ENCODE data around the gene SLC4A5. TPM values are rescaled to one million over a fixed set of nuclear protein-coding genes. Genes with fewer than 3 reads are reported as not detected.

SLC4A5 gene
- total RNA-seq, 2 experiments from 2014 or later = 1.8 to 2.0 TPM

- H3K27ac Mint-ChIP-seq = no peak overlapping the region
- H3K9me3 Mint-ChIP-seq = no peaks in the 10 kb centered on the region
- CTCF ChIA-PET = interaction anchor here (0.7 to 7.3 kb wide), 67 partner anchors 9 to 513 kb away, joined by 3 to 190 read pairs (median 4); partner anchors contain the start of genes INO80B, STAMBP, TPRKB and WBP1
- intact Hi-C loops (cut with micrococcal nuclease) = loop anchor here (1.0 to 10.0 kb wide), 2 partner anchors 85 to 145 kb away; no protein-coding TSS in a partner anchor
- H3K27me3 Mint-ChIP-seq = no peaks in the 10 kb centered on the region
- POLR2A ChIA-PET = interaction anchor here (1.1 to 1.8 kb wide), 3 partner anchors 47 to 85 kb away, joined by 3 to 6 read pairs (median 3); partner anchors contain the start of gene MOB1A
- no peaks in the 10 kb centered on the region for H3K4me1 Mint-ChIP-seq (ENCODE audit: low read depth)
- no peak overlapping the region for H3K4me3 Mint-ChIP-seq
- TF ChIP-seq CTCF (IDR thresholded peaks at IDR 0.05) = peak; percentile 89
- DNase-seq = peak; percentile 65
- peak; percentile 78 for ATAC-seq
- no peaks in the 10 kb centered on the region for H3K36me3 Mint-ChIP-seq (ENCODE audit: low read depth)
These were observed 93.0 kb downstream of the SLC4A5 start for GRCh38 chr2:74250189-74250631.

GRCh38 chr2:74249406-74250122 lies 93.7 kb downstream of the SLC4A5 start:
- intact Hi-C loops (cut with micrococcal nuclease) = loop anchor here (1.0 to 10.0 kb wide), 2 partner anchors 86 to 145 kb away; no protein-coding TSS in a partner anchor
- ATAC-seq (no peak), DNase-seq (no peak)
- H3K36me3 Mint-ChIP-seq (ENCODE audit: low read depth) = no peaks in the 10 kb centered on the region
- H3K9me3 Mint-ChIP-seq = no peaks in the 10 kb centered on the region
- no peaks in the 10 kb centered on the region for H3K4me1 Mint-ChIP-seq (ENCODE audit: low read depth)
- no peak overlapping the region for H3K4me3 Mint-ChIP-seq
- H3K27ac Mint-ChIP-seq = no peak overlapping the region
- TF ChIP-seq CTCF (IDR thresholded peaks at IDR 0.05) = no peak
- no peaks in the 10 kb centered on the region for H3K27me3 Mint-ChIP-seq
- ChIA-PET CTCF (interaction anchor here (0.7 to 7.3 kb wide), 69 partner anchors 8 to 512 kb away, joined by 3 to 190 read pairs (median 4); partner anchors contain the start of genes INO80B, MOB1A, STAMBP and TPRKB), POLR2A (interaction anchor here (1.1 to 1.8 kb wide), 3 partner anchors 48 to 85 kb away, joined by 3 to 6 read pairs (median 3); partner anchors contain the start of gene MOB1A)

GRCh38 chr2:74246496-74247195 lies 96.6 kb downstream of the SLC4A5 start:
- Mint-ChIP-seq H3K9me3 (no peaks in the 10 kb centered on the region), H3K36me3 (ENCODE audit: low read depth) (no peaks in the 10 kb centered on the region), H3K4me3 (no peak overlapping the region), H3K27me3 (no peaks in the 10 kb centered on the region), H3K4me1 (ENCODE audit: low read depth) (no peaks in the 10 kb centered on the region), H3K27ac (no peak overlapping the region)
- no peak for ATAC-seq
- no peak for TF ChIP-seq CTCF (IDR thresholded peaks at IDR 0.05)
- POLR2A ChIA-PET = no interaction called here
- intact Hi-C loops (cut with micrococcal nuclease) = no loop called here
- CTCF ChIA-PET = interaction anchor here (0.8 to 7.3 kb wide), 3 partner anchors 68 to 567 kb away, joined by 3 to 190 read pairs (median 3); no protein-coding TSS in a partner anchor
- DNase-seq = no peak

GRCh38 chr2:74244286-74244685 lies 98.9 kb downstream of the SLC4A5 start:
- no peaks in the 10 kb centered on the region for H3K27me3 Mint-ChIP-seq
- H3K27ac Mint-ChIP-seq = no peak overlapping the region
- no peak for TF ChIP-seq CTCF (IDR thresholded peaks at IDR 0.05)
- H3K4me3 Mint-ChIP-seq = no peak overlapping the region
- intact Hi-C loops (cut with micrococcal nuclease) = no loop called here
- H3K9me3 Mint-ChIP-seq = no peaks in the 10 kb centered on the region
- no peaks in the 10 kb centered on the region for H3K36me3 Mint-ChIP-seq (ENCODE audit: low read depth)
- ATAC-seq = no peak
- no peaks in the 10 kb centered on the region for H3K4me1 Mint-ChIP-seq (ENCODE audit: low read depth)
- ChIA-PET CTCF (interaction anchor here (1.2 kb wide), 1 partner anchor 91 kb away, joined by 5 read pairs; no protein-coding TSS in a partner anchor), POLR2A (no interaction called here)
- DNase-seq = no peak
